Fibroblast of skin of abdomen (primary cell): Measurements from ENCODE around the gene TTC4.

Source experiments
- DNase-seq: peaks from one replicate; pipeline ENCODE4 v3.0.0-alpha.2; 2013

TTC4 gene

DNA sequence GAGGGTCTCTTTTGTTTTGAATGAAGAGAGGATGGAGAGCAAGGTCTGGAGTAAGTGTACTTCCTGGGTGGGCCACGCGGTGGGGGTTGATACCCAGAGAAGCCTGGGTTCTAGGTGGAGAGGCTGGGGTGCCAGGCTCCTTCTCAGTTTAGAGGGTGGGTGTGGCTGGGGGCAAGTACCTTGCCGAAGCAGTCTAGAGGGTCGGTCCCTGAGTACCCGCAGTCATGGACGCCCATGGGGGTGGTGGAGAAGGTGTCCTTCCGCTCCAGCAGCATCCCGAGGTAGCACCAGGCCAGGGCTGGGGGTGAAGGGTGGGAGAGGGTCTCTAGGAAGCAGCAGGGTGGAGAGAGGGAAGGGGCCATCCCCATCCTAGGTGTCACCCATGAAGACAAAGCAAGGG, 71.1 kb downstream of the TTC4 start:
- no peak for DNase-seq

DNA sequence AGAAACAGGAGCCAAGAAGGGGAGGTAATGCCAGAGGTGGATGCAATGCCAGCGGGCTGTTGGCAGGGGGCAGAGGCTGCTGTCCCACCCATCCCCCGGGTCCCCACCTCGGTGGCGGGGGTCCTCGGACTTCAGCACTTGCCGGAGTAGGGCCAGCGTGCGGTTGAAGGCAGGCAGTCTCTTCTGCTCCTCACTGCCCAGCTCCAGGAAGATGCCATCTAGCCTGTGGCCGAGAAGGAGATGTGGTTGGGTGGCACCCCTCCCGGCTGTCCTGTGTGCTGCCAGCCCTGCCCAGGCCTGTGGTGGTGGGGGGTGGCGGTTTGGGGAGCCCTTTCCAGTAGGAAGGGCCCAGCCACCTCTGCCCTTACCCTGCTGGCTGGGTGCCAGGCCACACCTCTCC, 71.9 kb downstream of the TTC4 start:
- no peak for DNase-seq

DNA sequence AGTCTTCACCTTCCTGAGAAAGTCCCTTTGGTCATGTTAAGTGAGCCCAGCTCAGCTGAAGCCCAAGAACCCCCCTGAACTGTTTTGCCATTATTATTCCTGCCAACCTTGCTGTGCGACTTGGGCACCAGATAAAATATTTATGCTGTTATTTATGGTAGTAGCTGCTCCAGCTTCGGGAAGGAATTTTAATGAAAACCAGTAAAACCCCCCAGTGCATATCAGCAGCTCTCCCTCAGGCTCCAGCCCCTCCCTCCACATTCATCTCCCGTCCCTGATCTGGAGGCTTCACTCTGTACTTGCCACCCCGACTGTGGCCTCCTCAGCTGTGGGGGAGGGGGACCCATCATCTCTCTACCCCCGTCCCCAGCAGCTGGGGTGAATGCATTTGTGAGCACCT, 72.8 kb downstream of the TTC4 start:
- no peak for DNase-seq

GRCh38 chr1:54791880-54792522, 76.3 kb downstream of the TTC4 start:
- DNase-seq: no peak
